GM21360 (cell line): ENCODE measurements around the gene MTHFD1.

Experiments
- ATAC-seq: cut with Tn5 transposase; IDR thresholded peaks from one replicate; pipeline ENCODE4 v1.9.1; 2021; ENCODE audit warnings: mild to moderate bottlenecking, moderate library complexity; ENCODE audit not compliant: unreplicated experiment

MTHFD1 gene

DNA sequence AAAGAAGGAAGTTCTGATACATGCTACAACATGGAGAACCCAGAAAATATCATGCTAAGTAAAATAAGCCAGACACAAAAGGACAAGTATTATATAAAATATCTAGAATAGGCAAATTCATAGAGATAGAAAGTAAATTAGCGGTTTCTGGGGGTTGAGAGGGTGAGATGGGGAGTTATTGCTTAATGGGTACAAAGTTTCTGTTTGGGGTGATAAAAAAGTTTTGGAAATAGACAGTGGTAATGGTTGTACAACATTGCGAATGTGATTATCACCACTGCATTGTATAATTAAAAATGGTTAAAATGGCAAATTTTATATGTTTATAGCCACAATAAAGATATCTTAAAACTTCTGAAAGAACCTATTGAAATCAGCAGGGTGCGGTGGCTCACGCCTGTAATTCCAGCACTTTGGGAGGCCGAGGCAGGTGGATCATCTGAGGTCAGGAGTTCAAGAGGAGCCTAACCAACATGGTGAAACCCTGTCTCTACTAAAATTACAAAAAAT lies 100.5 kb downstream of the MTHFD1 start:
- no peak for ATAC-seq

DNA sequence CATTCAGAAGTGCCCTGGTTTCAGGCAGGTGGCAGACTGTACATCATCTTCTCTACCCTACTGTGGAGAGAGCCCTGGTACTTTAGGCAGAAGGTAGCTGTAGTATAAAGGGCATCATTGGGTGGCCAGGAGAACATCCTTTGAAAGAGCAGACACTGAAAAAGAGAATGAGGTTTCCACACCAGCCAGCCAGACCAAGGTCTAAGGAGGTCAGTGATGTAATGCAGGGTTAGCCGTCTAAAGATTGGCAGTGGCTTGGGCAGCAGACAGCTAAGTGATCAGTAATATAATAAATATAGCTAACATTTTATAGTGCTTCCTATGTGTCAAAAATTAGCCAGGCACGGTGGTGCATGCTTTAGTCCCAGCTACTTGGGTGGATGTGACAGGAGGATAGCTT lies 103.5 kb downstream of the MTHFD1 start:
- ATAC-seq, result no peak

DNA sequence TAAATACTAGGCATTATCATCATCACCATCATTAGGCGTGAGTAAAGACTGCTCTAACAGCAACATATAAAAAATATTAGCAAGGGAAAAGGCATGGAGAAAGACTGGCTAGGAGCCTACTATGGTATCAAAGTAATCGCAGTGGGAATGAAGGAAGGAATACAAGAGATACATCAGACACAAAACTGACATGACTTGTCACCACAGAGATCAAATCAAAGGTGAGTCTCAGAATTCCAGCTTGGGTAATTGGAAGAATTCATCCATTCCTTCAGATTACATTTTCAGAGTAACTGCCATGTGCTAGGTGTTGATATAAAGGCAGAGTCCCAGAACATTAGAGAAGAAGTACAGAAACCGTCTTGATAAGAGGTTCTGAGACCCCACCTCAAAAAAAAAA lies 105.3 kb downstream of the MTHFD1 start:
- ATAC-seq, result no peak

DNA sequence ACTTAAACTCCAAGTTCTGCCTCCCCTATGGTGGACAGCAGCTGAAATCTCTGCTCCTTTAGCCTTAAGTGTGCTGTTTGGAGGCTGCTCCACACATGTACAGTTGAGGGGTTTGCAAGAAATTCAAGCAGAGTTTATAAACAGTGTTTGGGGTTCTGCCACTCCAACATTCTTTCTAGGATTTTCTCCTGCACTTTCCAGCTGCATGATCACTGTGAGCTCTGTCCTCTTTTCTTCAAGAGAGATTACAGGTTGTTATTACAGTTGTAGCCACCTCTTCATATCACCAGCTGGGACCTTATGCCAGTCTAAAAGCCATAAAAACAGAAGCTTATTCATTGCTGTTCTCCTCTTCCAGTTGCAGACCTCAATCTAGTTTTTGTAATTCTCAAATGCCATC lies 107.1 kb downstream of the MTHFD1 start:
- ATAC-seq, result no peak

DNA sequence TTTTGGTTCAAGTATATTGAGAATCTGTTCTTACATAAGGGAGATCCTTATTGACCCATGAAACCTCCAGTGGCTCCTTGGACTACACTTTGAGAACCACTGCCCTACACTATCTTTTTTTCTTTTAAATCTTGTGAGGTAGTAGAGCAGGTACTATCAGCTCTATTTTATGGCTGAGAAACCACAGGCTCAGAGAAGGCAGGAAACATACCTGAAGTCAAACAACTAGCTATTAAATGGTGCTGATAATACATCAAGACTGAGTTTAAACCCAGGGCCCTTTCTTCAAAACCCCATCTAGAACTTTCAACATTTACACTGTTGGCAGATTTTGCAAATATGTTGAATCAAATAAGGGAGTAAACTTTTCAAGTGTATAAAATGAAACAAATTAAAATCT lies 108.6 kb downstream of the MTHFD1 start:
- ATAC-seq, result no peak

DNA sequence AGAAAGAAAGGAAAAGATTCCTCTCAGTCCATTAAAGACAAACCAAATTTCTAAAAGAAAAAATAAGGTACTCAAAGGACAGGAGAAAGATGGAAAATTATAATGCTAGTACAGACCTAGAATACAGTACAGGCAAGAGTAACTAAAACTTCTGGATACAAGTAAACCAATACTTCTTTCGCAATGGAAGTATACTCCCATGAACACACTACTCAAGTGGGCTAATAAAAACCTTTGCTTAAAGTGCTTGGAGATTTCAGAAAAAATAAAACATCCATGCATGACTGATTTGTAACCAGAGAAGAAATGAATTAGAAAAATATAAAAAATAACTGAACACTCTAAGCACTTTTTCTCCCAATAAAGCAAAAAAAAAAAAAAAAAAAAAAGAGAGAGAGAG lies 111.9 kb downstream of the MTHFD1 start:
- ATAC-seq, result no peak

DNA sequence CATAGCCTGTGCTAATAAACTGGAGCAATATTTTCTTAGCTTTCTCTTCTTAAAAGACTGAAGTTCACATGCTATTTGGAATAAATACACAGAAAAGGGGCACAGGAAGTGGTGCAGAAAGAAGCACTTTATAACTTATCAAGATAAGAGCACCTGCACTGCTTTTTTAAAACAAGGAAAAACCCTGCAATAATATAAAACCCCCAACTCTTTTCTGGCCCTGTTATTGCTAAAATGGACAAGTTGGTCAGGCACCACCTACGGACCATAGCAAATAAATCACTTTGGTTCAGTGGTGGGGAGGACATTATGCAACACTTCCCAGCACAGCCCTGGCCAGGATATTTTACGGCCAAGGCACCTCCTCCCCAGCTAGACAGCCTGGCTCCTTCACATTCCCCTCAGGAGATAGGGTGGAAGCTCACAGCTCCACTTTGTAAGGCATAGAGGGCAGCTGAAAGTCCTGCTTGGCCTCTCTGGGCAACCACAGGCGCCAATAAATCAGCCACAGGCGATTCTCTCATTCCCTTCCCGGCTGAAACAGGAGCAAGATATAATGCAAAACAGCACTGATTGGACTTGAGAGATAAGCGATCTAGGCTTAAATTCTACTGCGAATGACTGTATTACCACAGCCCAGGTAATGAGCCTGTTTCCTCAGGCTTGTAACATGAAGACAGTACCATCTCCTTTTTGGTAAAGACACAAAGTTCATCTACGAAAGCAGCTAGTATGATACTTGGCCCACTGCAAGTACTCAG lies 113.4 kb downstream of the MTHFD1 start:
- ATAC-seq, result no peak

DNA sequence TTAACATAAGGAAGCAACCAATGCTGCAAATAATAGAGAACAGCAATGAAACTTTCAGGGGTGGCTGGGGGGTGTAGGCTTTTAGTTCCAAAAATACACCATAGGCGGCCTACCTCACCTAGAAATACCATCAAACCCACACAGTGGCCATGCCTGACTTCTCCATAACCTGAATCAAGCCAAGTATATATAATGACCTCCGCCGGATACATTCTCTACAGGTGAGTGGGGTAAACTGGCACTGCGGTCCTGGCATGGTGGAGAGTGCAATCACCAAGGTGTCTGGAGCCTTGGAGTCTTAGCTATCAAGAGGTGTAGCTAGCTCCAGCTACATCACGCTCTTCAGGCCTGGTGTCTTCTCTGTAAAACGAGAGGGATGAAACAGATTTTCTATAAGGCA lies 114.3 kb downstream of the MTHFD1 start:
- ATAC-seq, result no peak

DNA sequence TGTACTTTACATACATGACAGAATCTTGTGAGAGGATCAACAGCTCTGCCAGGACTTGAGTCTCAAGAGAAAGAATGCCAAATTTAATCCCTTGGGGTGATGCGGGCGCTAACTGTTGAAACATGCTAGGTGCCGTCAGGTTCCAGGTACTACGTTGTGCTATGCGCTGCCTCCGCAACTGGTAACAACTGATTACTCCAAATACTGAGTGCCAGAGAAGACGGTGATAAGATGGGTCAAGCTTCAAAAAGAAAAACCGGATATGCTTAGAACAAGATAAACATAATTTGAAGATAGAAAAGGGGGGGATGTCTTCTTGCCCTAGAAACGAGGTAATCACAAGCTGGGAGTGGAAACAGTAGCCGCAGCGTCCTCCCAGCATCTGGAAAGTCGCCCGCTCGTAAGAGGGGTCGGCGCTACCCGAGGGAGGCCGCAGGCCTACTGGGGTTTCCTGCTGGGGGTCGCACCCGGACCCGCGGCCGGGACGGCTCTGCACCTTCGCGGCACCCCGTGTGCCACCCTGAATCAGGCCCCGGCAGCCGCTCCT lies 114.8 kb downstream of the MTHFD1 start:
- no peak for ATAC-seq

DNA sequence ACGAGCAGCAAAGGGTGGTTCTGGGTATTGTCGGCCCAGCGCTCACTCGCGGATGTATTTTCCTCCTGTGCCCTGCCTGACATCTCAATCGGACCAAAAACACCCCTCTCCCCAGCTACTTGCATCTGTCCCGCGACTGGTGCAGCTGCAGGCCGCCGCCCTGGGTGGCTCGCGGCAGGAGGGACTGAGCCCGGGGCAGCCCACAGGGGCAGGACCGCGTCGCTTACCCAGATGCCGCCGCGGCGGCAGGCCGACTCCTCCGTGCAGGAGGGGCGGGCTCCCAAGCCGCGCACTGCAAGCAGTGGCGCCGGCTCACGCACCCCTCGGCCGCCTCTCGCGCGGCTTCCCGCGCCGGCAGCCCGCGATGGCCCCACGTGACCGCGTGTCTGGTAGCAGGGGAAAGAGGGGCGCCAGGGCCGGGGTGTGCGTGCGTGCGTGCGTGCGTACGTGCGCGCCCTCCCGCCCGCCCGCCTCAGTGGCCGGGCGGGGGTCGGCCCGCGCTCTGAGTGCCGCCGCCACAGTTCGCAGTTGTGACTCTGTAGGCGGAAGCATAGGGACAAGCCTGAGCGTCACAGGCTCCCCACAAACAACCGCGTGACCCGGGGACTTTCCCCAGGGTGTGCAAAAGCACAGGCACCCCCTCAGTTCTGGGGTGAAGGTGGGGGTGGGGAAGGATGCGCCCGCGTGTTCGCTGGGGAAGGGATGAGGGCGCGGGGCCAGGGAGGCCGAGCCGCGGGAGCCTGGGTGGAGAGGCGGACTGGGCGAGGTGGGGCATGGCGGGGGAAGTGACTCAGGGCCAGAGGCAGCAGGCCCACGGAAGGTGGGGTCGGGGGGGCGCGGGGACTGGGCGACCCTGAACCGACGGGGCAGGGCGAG lies 115.5 kb downstream of the MTHFD1 start, which contains the start of gene ZBTB25:
ZBTB25 (minus strand) TSS at position 405 of the 876 bp plus-strand sequence. CDS start 13,305 bp downstream, outside the sequence.
- ATAC-seq, result peak; percentile 57

DNA sequence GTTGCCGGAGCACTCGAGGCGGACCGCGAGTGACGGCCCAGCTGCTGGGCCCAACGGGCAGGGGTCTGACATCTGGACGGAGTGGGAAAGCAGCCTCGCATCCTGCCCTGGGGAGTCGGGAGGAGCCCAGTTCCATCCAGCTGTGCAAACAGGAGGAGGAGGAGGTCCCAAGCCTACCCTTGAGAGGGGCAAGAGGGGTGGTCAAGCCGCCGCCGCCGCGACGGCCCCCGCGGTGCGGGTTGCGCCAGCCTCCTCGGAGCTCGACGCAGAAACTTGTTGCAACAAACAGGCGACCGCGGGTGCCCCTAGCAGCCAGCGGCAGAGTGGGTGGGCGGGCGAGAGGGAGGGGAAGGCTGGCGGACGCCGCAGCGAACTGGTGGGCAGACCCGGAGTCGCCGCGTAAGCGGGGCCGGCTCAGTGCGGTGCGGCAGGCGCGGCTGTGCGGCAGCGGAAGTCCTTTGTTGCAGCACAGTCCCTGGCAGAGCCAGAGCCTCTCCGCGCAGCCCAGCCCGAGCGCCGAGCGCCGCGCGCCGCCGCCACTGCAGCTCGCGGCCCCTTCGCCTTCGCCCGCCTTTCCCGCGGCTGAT lies 116.2 kb downstream of the MTHFD1 start, which contains the start of gene ZBTB1:
ZBTB1 (plus strand) TSS at position 461 of the 587 bp plus-strand sequence. CDS start 16,735 bp downstream, outside the sequence.
- ATAC-seq, result peak; percentile 19

DNA sequence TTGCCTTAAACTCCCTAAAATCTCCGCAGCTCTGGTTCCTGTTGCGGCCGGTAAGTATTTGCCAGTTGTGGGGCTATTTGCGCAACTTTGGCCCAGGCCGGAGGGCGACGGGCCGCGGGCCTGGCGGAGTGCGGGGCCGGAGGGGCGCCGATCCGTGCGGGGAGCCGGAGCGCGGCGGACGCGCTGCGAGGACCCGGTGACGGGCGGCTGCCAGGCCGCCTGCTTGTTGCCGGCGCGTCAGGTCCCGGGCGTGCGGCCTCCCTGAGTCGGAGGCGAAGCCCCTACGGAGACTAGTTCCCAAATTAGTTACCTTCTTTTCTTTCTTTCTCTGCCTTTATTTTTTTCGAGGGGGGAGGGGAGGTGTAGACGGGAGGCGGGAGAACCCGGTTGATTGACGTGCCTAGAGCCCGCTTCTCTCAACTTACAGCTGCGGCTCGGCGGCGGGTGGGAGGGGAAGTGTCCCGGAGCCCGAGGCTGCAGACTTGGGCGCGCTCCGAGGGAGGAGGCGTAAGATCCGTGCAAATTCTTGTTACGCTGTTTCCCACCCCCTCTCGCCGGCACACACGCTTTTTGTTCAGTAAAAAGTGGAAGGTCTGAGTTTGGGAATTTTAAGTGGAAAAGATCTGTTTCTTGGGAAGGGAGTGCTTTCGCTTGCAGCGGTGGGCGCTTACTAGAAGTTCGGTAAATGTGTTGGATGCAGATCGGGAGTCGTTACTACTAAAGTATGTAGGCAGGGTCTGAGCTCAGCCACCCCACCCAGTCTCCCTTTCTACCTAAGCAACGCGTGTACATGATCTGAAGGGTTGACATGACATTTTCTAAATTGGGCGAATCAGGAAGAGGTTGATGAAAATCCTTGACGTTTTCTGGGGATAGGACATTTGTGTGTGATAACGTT lies 117.0 kb downstream of the MTHFD1 start:
- no peak for ATAC-seq

DNA sequence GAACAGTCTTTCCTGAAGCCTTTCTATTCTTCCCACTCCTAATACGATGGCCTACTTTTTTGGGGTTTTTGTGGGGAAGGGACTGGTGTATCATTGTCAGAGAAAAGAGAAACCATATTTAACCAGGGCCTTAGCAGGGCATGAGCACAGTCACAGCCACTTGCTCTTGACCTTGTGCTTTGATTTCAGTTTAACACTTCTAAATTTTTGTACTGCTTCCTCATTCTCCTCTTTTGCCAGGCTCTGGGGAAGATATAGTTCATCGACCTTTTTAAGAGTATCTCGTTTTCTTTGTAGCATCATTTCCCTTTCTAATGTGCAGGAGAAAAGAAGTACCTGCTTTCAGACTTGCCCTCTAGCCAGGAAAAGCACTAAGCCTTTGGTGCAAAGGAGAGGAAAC lies 118.6 kb downstream of the MTHFD1 start:
- ATAC-seq, result no peak

DNA sequence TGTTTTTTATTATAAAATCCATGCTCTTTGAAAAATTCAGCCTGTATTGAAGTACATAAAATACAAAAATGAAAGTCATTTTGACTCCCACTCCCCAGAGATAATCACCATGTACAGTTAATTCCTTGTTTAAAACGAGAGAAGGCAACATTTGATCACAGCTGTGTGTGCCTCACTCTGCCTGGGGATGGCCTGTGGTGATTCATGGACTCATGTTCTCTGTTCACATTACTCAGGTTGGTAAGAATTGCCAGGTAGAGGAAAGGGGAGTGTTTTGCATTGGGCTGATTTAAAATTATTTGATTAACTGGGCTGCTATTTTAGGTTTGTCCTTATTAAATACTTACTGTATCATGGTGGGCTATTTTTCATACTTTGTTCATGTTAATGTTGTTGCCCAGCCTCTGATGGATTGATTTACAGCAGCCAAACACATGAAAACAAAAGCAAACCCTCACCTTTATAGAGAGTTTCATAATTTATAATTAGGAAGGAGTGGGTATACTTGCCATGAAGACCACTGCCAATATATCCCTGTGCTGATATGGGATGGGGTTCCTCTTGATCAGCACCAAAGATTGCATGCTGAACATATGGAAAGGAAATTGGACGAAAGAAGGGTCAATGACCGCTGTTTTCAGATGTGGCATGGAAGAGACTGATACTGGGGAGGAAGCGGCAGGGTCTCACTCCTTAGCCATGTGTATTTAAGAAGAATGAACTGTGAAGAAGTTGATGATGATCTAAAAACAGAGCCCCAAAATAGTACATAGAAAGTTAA lies 119.4 kb downstream of the MTHFD1 start:
- ATAC-seq, result no peak

DNA sequence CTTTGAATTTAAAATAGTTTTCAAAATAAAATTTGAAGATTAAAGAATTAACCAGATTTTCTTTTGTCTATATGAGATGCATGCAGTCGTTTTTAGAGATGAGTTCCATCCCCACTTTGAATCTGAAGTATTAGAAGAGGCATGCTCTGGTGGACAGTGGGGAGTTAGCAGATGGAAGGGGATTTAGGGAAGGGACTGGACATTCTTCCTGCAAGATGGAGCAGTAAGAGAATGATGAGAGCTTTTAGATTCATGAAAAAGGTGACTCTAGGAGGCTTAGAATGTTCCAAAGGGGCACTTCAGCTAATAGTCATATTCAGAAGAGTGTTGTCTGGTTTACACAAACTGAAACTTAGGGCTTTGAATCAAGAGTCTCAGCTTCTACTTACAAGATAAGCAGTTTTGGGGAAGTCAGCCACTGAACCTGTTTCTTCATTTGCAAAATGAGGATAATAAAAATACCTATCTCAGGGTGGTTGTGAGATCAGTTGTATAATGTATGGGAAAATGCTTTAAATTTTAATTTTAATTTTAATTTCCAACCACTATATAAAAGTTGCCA lies 120.1 kb downstream of the MTHFD1 start:
- ATAC-seq, result no peak

DNA sequence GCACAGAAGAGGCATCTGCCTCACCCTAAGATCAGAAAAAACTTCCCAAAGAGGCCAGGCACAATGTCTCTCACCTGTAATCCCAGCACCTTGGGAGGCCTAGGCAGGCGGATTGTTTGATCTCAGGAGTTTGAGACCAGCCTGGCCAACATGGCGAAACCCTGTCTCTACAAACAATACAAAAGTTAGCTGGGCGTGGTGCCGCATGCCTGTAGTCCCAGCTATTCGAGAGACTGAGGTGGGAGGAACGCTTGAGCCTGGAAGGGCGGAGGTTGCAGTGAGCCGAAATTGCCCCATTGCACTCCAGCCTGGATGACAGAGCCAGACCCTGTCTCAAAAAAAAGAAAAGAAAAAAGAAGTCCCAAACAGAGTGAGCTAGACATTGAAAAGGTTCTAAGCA lies 120.9 kb downstream of the MTHFD1 start:
- ATAC-seq, result no peak
